ENCODE data around the gene CHMP6.

DNA sequence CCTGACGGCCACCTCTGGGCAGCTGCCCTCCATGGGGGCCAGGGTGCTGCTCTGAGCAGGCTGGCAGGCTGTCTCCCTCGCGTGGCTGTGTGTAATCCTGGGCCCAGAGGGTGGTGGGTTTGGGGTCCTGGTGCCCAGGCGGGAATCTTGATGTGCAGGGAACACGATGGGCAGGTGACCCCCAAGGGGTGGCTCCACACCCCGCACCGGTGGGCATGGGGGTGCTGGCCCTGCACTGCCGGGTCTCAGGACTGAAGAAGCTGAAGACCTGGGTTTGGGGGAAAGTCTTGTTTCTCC is 8.6 kb downstream of the CHMP6 start:
- TF ChIP-seq EP300 (IDR thresholded peaks at IDR 0.05): no peak
- TF ChIP-seq, protein P1, sequence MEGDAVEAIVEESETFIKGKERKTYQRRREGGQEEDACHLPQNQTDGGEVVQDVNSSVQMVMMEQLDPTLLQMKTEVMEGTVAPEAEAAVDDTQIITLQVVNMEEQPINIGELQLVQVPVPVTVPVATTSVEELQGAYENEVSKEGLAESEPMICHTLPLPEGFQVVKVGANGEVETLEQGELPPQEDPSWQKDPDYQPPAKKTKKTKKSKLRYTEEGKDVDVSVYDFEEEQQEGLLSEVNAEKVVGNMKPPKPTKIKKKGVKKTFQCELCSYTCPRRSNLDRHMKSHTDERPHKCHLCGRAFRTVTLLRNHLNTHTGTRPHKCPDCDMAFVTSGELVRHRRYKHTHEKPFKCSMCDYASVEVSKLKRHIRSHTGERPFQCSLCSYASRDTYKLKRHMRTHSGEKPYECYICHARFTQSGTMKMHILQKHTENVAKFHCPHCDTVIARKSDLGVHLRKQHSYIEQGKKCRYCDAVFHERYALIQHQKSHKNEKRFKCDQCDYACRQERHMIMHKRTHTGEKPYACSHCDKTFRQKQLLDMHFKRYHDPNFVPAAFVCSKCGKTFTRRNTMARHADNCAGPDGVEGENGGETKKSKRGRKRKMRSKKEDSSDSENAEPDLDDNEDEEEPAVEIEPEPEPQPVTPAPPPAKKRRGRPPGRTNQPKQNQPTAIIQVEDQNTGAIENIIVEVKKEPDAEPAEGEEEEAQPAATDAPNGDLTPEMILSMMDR (IDR thresholded peaks at IDR 0.05): no peak

Measured in suprapubic skin (tissue), 3 donors.